Activated T-helper 17 cell treated with anti-CD3 and anti-CD28 coated beads, Interleukin-2, amount 50 U/mL, for 72 hours (primary cell): Measurements from ENCODE around the gene ITGBL1. TPM values are rescaled to one million over a fixed set of nuclear protein-coding genes. Genes with fewer than 3 reads are reported as not detected.

Experiments
- ATAC-seq: fragments of 150-1000 bp; cut with Tn5 transposase; replicated peaks from 2 replicates; pipeline ENCODE4 v1.10.0; 2021; ENCODE audit warnings: mild to moderate bottlenecking, moderate library complexity
- H3K27ac Mint-ChIP-seq: one replicate; pipeline ENCODE4 v1.8.0; 2022; ENCODE audit warnings: mixed read lengths
- H3K27me3 Mint-ChIP-seq: one replicate; pipeline ENCODE4 v1.8.0; 2022; ENCODE audit warnings: mixed read lengths
- H3K36me3 Mint-ChIP-seq: one replicate; pipeline ENCODE4 v1.8.0; 2022; ENCODE audit warnings: low read depth, mild to moderate bottlenecking, mixed read lengths
- H3K4me1 Mint-ChIP-seq: one replicate; pipeline ENCODE4 v1.8.0; 2022; ENCODE audit warnings: mixed read lengths
- H3K4me3 Mint-ChIP-seq: one replicate; pipeline ENCODE4 v1.8.0; 2022; ENCODE audit warnings: mild to moderate bottlenecking, mixed read lengths
- H3K9me3 Mint-ChIP-seq: one replicate; pipeline ENCODE4 v1.8.0; 2022; ENCODE audit warnings: mixed read lengths
- total RNA-seq, 2 donors: library from RNA; stranded (reverse); gene quantifications; one replicate each; pipeline ENCODE4 v1.2.3, GENCODE V29; 2022

Gene ITGBL1
- total RNA-seq: under 1 TPM in 1 of 2 donors, not detected in 1; 0.05 TPM

- no peaks in the 10 kb centered on the region for H3K36me3 Mint-ChIP-seq
- no peak within 1 kb of the TSS for H3K27ac Mint-ChIP-seq
- H3K4me3 Mint-ChIP-seq: peak within 1 kb of the TSS; percentile 57
- H3K4me1 Mint-ChIP-seq: no peaks in the 10 kb centered on the region
- peak; percentile 56 for ATAC-seq
- no peaks in the 10 kb centered on the region for H3K9me3 Mint-ChIP-seq
- H3K27me3 Mint-ChIP-seq: peaks cover 16% of the 10 kb centered on the region
These were observed at the start of gene ITGBL1 for GRCh38 chr13:101452519-101453485. Gene ITGBL1 (plus strand): TSS chr13:101452675. CDS start chr13:101452834, 159 bp downstream.

GRCh38 chr13:101406791-101407190, 45.7 kb upstream of the ITGBL1 start:
- ATAC-seq: no peak
- Mint-ChIP-seq H3K9me3 (no peaks in the 10 kb centered on the region), H3K36me3 (no peaks in the 10 kb centered on the region), H3K27me3 (peaks cover 32% of the 10 kb centered on the region), H3K27ac (no peak overlapping the region), H3K4me1 (peaks cover 4% of the 10 kb centered on the region), H3K4me3 (no peak overlapping the region)

GRCh38 chr13:101408154-101408553, 44.3 kb upstream of the ITGBL1 start:
- ATAC-seq: no peak

GRCh38 chr13:101408992-101409656, 43.4 kb upstream of the ITGBL1 start:
- Mint-ChIP-seq H3K9me3 (no peaks in the 10 kb centered on the region), H3K27me3 (peaks cover 33% of the 10 kb centered on the region), H3K4me3 (no peak overlapping the region), H3K4me1 (peaks cover 4% of the 10 kb centered on the region), H3K36me3 (no peaks in the 10 kb centered on the region), H3K27ac (no peak overlapping the region)
- no peak for ATAC-seq

More at GRCh38 chr13:101408154-101408553, 44.3 kb upstream of the ITGBL1 start:
- Mint-ChIP-seq H3K27me3 (peaks cover 33% of the 10 kb centered on the region), H3K27ac (no peak overlapping the region), H3K36me3 (no peaks in the 10 kb centered on the region), H3K9me3 (no peaks in the 10 kb centered on the region), H3K4me1 (peaks cover 4% of the 10 kb centered on the region), H3K4me3 (no peak overlapping the region)

GRCh38 chr13:101412076-101412475, 40.4 kb upstream of the ITGBL1 start:
- Mint-ChIP-seq H3K27me3 (peaks cover 36% of the 10 kb centered on the region), H3K4me3 (no peak overlapping the region), H3K9me3 (no peaks in the 10 kb centered on the region), H3K27ac (no peak overlapping the region), H3K4me1 (no peaks in the 10 kb centered on the region), H3K36me3 (no peaks in the 10 kb centered on the region)
- ATAC-seq: no peak

GRCh38 chr13:101415358-101416174, 36.9 kb upstream of the ITGBL1 start:
- H3K27ac Mint-ChIP-seq: no peak overlapping the region
- no peak for ATAC-seq
- no peaks in the 10 kb centered on the region for H3K36me3 Mint-ChIP-seq
- H3K27me3 Mint-ChIP-seq: peaks cover 47% of the 10 kb centered on the region
- no peaks in the 10 kb centered on the region for H3K4me1 Mint-ChIP-seq
- H3K4me3 Mint-ChIP-seq: no peak overlapping the region
- H3K9me3 Mint-ChIP-seq: no peaks in the 10 kb centered on the region

GRCh38 chr13:101416181-101417042, 36.1 kb upstream of the ITGBL1 start, which contains the start of gene NALCN:
Gene NALCN (minus strand): TSS chr13:101416508. CDS start chr13:101399126, 17,382 bp downstream.
- peak within 1 kb of the TSS; percentile 15 for H3K4me3 Mint-ChIP-seq
- H3K36me3 Mint-ChIP-seq: no peaks in the 10 kb centered on the region
- no peaks in the 10 kb centered on the region for H3K4me1 Mint-ChIP-seq
- no peaks in the 10 kb centered on the region for H3K9me3 Mint-ChIP-seq
- peaks cover 44% of the 10 kb centered on the region for H3K27me3 Mint-ChIP-seq
- H3K27ac Mint-ChIP-seq: no peak within 1 kb of the TSS
- peak; percentile 26 for ATAC-seq

- H3K27ac Mint-ChIP-seq: no peak overlapping the region
- peak overlapping the region; percentile 15 for H3K4me3 Mint-ChIP-seq
- no peaks in the 10 kb centered on the region for H3K4me1 Mint-ChIP-seq
- H3K36me3 Mint-ChIP-seq: no peaks in the 10 kb centered on the region
- H3K9me3 Mint-ChIP-seq: no peaks in the 10 kb centered on the region
- H3K27me3 Mint-ChIP-seq: peaks cover 44% of the 10 kb centered on the region
- ATAC-seq: no peak
These were observed 35.5 kb upstream of the ITGBL1 start for GRCh38 chr13:101417043-101417406.

GRCh38 chr13:101417501-101417900, 35.0 kb upstream of the ITGBL1 start:
- Mint-ChIP-seq H3K9me3 (no peaks in the 10 kb centered on the region), H3K4me1 (no peaks in the 10 kb centered on the region), H3K36me3 (no peaks in the 10 kb centered on the region), H3K4me3 (no peak overlapping the region), H3K27me3 (peaks cover 40% of the 10 kb centered on the region), H3K27ac (no peak overlapping the region)
- ATAC-seq: no peak

GRCh38 chr13:101423872-101424271, 28.6 kb upstream of the ITGBL1 start:
- ATAC-seq: no peak
- H3K36me3 Mint-ChIP-seq: no peaks in the 10 kb centered on the region

GRCh38 chr13:101424381-101425155, 27.9 kb upstream of the ITGBL1 start:
- ATAC-seq: no peak
- H3K4me1 Mint-ChIP-seq: no peaks in the 10 kb centered on the region
- no peaks in the 10 kb centered on the region for H3K9me3 Mint-ChIP-seq

More at GRCh38 chr13:101423872-101424271, 28.6 kb upstream of the ITGBL1 start:
- Mint-ChIP-seq H3K27me3 (peaks cover 19% of the 10 kb centered on the region), H3K4me3 (no peak overlapping the region), H3K9me3 (no peaks in the 10 kb centered on the region), H3K4me1 (no peaks in the 10 kb centered on the region), H3K27ac (no peak overlapping the region)

GRCh38 chr13:101425156-101425471, 27.4 kb upstream of the ITGBL1 start:
- Mint-ChIP-seq H3K4me3 (no peak overlapping the region), H3K27me3 (peaks cover 13% of the 10 kb centered on the region), H3K36me3 (no peaks in the 10 kb centered on the region), H3K9me3 (no peaks in the 10 kb centered on the region), H3K4me1 (no peaks in the 10 kb centered on the region), H3K27ac (no peak overlapping the region)
- ATAC-seq: no peak

More at GRCh38 chr13:101424381-101425155, 27.9 kb upstream of the ITGBL1 start:
- Mint-ChIP-seq H3K4me3 (no peak overlapping the region), H3K27me3 (peaks cover 14% of the 10 kb centered on the region), H3K27ac (no peak overlapping the region), H3K36me3 (no peaks in the 10 kb centered on the region)

- Mint-ChIP-seq H3K9me3 (no peaks in the 10 kb centered on the region), H3K27ac (no peak overlapping the region), H3K27me3 (peaks cover 11% of the 10 kb centered on the region), H3K4me1 (no peaks in the 10 kb centered on the region), H3K36me3 (no peaks in the 10 kb centered on the region), H3K4me3 (no peak overlapping the region)
- ATAC-seq: no peak
These were observed 26.9 kb upstream of the ITGBL1 start for GRCh38 chr13:101425623-101426022.
